Activated T-helper 1 cell treated with anti-CD3 and anti-CD28 coated beads, Interleukin-12 subunit alpha, Interleukin-12 subunit beta, Interleukin-2, Interleukin-4 antibody, amounts not matched to agents 30 ng/mL and 10 ng/mL and 1 ng/mL, durations not matched to agents 14 hours and 24 hours and 36 hours (primary cell): ENCODE results near the gene BCAR3. TPM values are rescaled to one million over a fixed set of nuclear protein-coding genes. Genes with fewer than 3 reads are reported as not detected.
A peak's percentile ranks its signal among the peaks of the same experiment; 100 is the strongest.

Source experiments
- DNase-seq: peaks from one replicate; pipeline ENCODE4 v3.0.0; 2021; ENCODE audit warnings: low spot score
- H3K27ac Mint-ChIP-seq: one replicate; pipeline ENCODE4 v1.8.0; 2021; ENCODE audit warnings: mild to moderate bottlenecking, mixed read lengths
- H3K27me3 Mint-ChIP-seq: one replicate; pipeline ENCODE4 v1.8.0; 2022; ENCODE audit warnings: mild to moderate bottlenecking, moderate library complexity, mixed read lengths; ENCODE audit not compliant: insufficient read depth
- H3K36me3 Mint-ChIP-seq: one replicate; pipeline ENCODE4 v1.8.0; 2021; ENCODE audit warnings: low read depth, mixed read lengths
- H3K4me1 Mint-ChIP-seq: one replicate; pipeline ENCODE4 v1.8.0; 2021; ENCODE audit warnings: low read depth, mixed read lengths
- H3K4me3 Mint-ChIP-seq: one replicate; pipeline ENCODE4 v1.8.0; 2021; ENCODE audit warnings: mild to moderate bottlenecking, moderate library complexity, mixed read lengths
- H3K9me3 Mint-ChIP-seq: one replicate; pipeline ENCODE4 v1.8.0; 2021; ENCODE audit warnings: mixed read lengths
- intact Hi-C: fragments of 100-400 bp; cut with micrococcal nuclease; formaldehyde crosslinking; loops from one replicate; pipeline ENCODE4 v1.15.1; 2024
- total RNA-seq: library from RNA; stranded (reverse); gene quantifications from 2 replicates; pipeline ENCODE4 v1.2.3, GENCODE V29; 2022

Gene BCAR3
- total RNA-seq, 1 donor from 2014 or later: 1.1 TPM

- no peaks in the 10 kb centered on the region for H3K4me1 Mint-ChIP-seq
- H3K4me3 Mint-ChIP-seq: no peak overlapping the region
- H3K27ac Mint-ChIP-seq: no peak overlapping the region
- H3K36me3 Mint-ChIP-seq: no peaks in the 10 kb centered on the region
- intact Hi-C loops: no loop called here
- no peak for DNase-seq
- H3K9me3 Mint-ChIP-seq: no peaks in the 10 kb centered on the region
- peaks cover 3% of the 10 kb centered on the region for H3K27me3 Mint-ChIP-seq
Measured at GRCh38 chr1:93631626-93632365, 49.8 kb downstream of the BCAR3 start.

- H3K36me3 Mint-ChIP-seq: no peaks in the 10 kb centered on the region
- peaks cover 7% of the 10 kb centered on the region for H3K27me3 Mint-ChIP-seq
- no peaks in the 10 kb centered on the region for H3K4me1 Mint-ChIP-seq
- H3K27ac Mint-ChIP-seq: no peak overlapping the region
- H3K9me3 Mint-ChIP-seq: no peaks in the 10 kb centered on the region
- intact Hi-C loops: no loop called here
- DNase-seq: no peak
- no peak overlapping the region for H3K4me3 Mint-ChIP-seq
Measured at GRCh38 chr1:93630168-93630567, 51.5 kb downstream of the BCAR3 start.

GRCh38 chr1:93629101-93630059 is 52.3 kb downstream of the BCAR3 start:
- H3K9me3 Mint-ChIP-seq: no peaks in the 10 kb centered on the region
- peaks cover 7% of the 10 kb centered on the region for H3K27me3 Mint-ChIP-seq
- intact Hi-C loops: loop anchor here (1.0 to 5.0 kb wide), 7 partner anchors 185 to 325 kb away; partner anchors contain the start of gene GCLM
- no peak overlapping the region for H3K4me3 Mint-ChIP-seq
- DNase-seq: peak; percentile 24
- no peaks in the 10 kb centered on the region for H3K4me1 Mint-ChIP-seq
- no peaks in the 10 kb centered on the region for H3K36me3 Mint-ChIP-seq
- H3K27ac Mint-ChIP-seq: no peak overlapping the region

GRCh38 chr1:93628681-93629080 is 53.0 kb downstream of the BCAR3 start:
- no peak for DNase-seq
- intact Hi-C loops: loop anchor here (1.0 to 5.0 kb wide), 7 partner anchors 186 to 324 kb away; partner anchors contain the start of gene GCLM
- H3K4me1 Mint-ChIP-seq: no peaks in the 10 kb centered on the region
- H3K36me3 Mint-ChIP-seq: no peaks in the 10 kb centered on the region
- H3K9me3 Mint-ChIP-seq: no peaks in the 10 kb centered on the region
- no peak overlapping the region for H3K4me3 Mint-ChIP-seq
- no peak overlapping the region for H3K27ac Mint-ChIP-seq
- H3K27me3 Mint-ChIP-seq: peaks cover 8% of the 10 kb centered on the region

GRCh38 chr1:93625582-93626327 is 55.9 kb downstream of the BCAR3 start:
- no peaks in the 10 kb centered on the region for H3K9me3 Mint-ChIP-seq
- peaks cover 19% of the 10 kb centered on the region for H3K27me3 Mint-ChIP-seq
- H3K27ac Mint-ChIP-seq: no peak overlapping the region
- intact Hi-C loops: loop anchor here (5.0 kb wide), 1 partner anchor 282 kb away; the partner anchor contains the start of gene GCLM
- no peaks in the 10 kb centered on the region for H3K4me1 Mint-ChIP-seq
- no peak overlapping the region for H3K4me3 Mint-ChIP-seq
- no peaks in the 10 kb centered on the region for H3K36me3 Mint-ChIP-seq
- DNase-seq: no peak

- Mint-ChIP-seq H3K9me3 (no peaks in the 10 kb centered on the region), H3K4me1 (no peaks in the 10 kb centered on the region), H3K4me3 (no peak overlapping the region), H3K36me3 (no peaks in the 10 kb centered on the region), H3K27me3 (peaks cover 19% of the 10 kb centered on the region), H3K27ac (no peak overlapping the region)
- intact Hi-C loops: no loop called here
- DNase-seq: no peak
Measured at GRCh38 chr1:93623875-93624274, 57.8 kb downstream of the BCAR3 start.

- Mint-ChIP-seq H3K27ac (no peak overlapping the region), H3K4me3 (no peak overlapping the region), H3K9me3 (no peaks in the 10 kb centered on the region), H3K27me3 (peaks cover 21% of the 10 kb centered on the region), H3K36me3 (no peaks in the 10 kb centered on the region), H3K4me1 (no peaks in the 10 kb centered on the region)
- no peak for DNase-seq
- intact Hi-C loops: no loop called here
Measured at GRCh38 chr1:93623436-93623835, 58.2 kb downstream of the BCAR3 start.

GRCh38 chr1:93621246-93621645 is 60.4 kb downstream of the BCAR3 start:
- no peak for DNase-seq
- no peaks in the 10 kb centered on the region for H3K9me3 Mint-ChIP-seq
- no peak overlapping the region for H3K4me3 Mint-ChIP-seq
- H3K36me3 Mint-ChIP-seq: no peaks in the 10 kb centered on the region
- no peak overlapping the region for H3K27ac Mint-ChIP-seq
- H3K27me3 Mint-ChIP-seq: peaks cover 30% of the 10 kb centered on the region
- intact Hi-C loops: loop anchor here (2.0 kb wide), 1 partner anchor 316 kb away; no protein-coding TSS in a partner anchor
- peaks cover 3% of the 10 kb centered on the region for H3K4me1 Mint-ChIP-seq

- no peaks in the 10 kb centered on the region for H3K9me3 Mint-ChIP-seq
- H3K27me3 Mint-ChIP-seq: peaks cover 29% of the 10 kb centered on the region
- intact Hi-C loops: loop anchor here (2.0 kb wide), 1 partner anchor 316 kb away; no protein-coding TSS in a partner anchor
- H3K4me1 Mint-ChIP-seq: peaks cover 8% of the 10 kb centered on the region
- DNase-seq: no peak
- no peaks in the 10 kb centered on the region for H3K36me3 Mint-ChIP-seq
- H3K27ac Mint-ChIP-seq: no peak overlapping the region
- H3K4me3 Mint-ChIP-seq: no peak overlapping the region
Measured at GRCh38 chr1:93620841-93621210, 60.8 kb downstream of the BCAR3 start.

GRCh38 chr1:93620172-93620840 is 61.3 kb downstream of the BCAR3 start:
- no peak overlapping the region for H3K4me3 Mint-ChIP-seq
- H3K27ac Mint-ChIP-seq: no peak overlapping the region
- no peak for DNase-seq
- intact Hi-C loops: loop anchor here (2.0 kb wide), 1 partner anchor 316 kb away; no protein-coding TSS in a partner anchor
- H3K9me3 Mint-ChIP-seq: no peaks in the 10 kb centered on the region
- H3K36me3 Mint-ChIP-seq: no peaks in the 10 kb centered on the region
- H3K4me1 Mint-ChIP-seq: peaks cover 13% of the 10 kb centered on the region
- peaks cover 28% of the 10 kb centered on the region for H3K27me3 Mint-ChIP-seq

GRCh38 chr1:93619507-93620171 is 62.0 kb downstream of the BCAR3 start:
- Mint-ChIP-seq H3K9me3 (no peaks in the 10 kb centered on the region), H3K27me3 (peaks cover 27% of the 10 kb centered on the region), H3K36me3 (no peaks in the 10 kb centered on the region), H3K4me1 (peaks cover 18% of the 10 kb centered on the region), H3K4me3 (no peak overlapping the region), H3K27ac (no peak overlapping the region)
- intact Hi-C loops: loop anchor here (1.0 to 2.0 kb wide), 2 partner anchors 181 to 315 kb away; no protein-coding TSS in a partner anchor
- no peak for DNase-seq
